ENCODE measurements around the gene MIA2.
"Not testable (repeated sequence)": the region's sequence is repeated elsewhere in the genome, so short reads cannot be mapped to it uniquely, and the experiment has no call there.

MIA2 gene

GRCh38 chr14:39233680-39234326 is at the start of gene MIA2:
TSS of gene MIA2 (plus strand) at chr14:39233915. CDS start at chr14:39234115, 200 bp downstream.
- DNase-seq = no peak

GRCh38 chr14:39184628-39185255 is 49.0 kb upstream of the MIA2 start:
- no peak for DNase-seq

GRCh38 chr14:39185256-39186049 is 48.3 kb upstream of the MIA2 start:
- no peak for DNase-seq

- DNase-seq = no peak
Measured at GRCh38 chr14:39186941-39187525, 46.7 kb upstream of the MIA2 start.

GRCh38 chr14:39203659-39204606 is 29.8 kb upstream of the MIA2 start:
- no peak for DNase-seq

GRCh38 chr14:39207430-39207829 is 26.3 kb upstream of the MIA2 start:
- DNase-seq = not testable (repeated sequence)

GRCh38 chr14:39211109-39211741 is 22.5 kb upstream of the MIA2 start:
- no peak for DNase-seq

- no peak for DNase-seq
Measured at GRCh38 chr14:39212034-39212433, 21.7 kb upstream of the MIA2 start.

GRCh38 chr14:39212693-39213092 is 21.0 kb upstream of the MIA2 start:
- no peak for DNase-seq

GRCh38 chr14:39217214-39217879 is 16.4 kb upstream of the MIA2 start:
- DNase-seq = no peak

GRCh38 chr14:39218171-39218769 is 15.4 kb upstream of the MIA2 start:
- DNase-seq = no peak

GRCh38 chr14:39219075-39219499 is 14.6 kb upstream of the MIA2 start:
- DNase-seq = no peak

GRCh38 chr14:39220473-39220872 is 13.2 kb upstream of the MIA2 start:
- DNase-seq = not testable (repeated sequence)

GRCh38 chr14:39228044-39228443 is 5.7 kb upstream of the MIA2 start:
- DNase-seq = no peak

GRCh38 chr14:39228509-39229221 is 5.0 kb upstream of the MIA2 start:
- DNase-seq = no peak

- DNase-seq = peak; percentile 39 to 43
Measured at GRCh38 chr14:39229222-39229543, 4.5 kb upstream of the MIA2 start.

GRCh38 chr14:39229601-39230110 is 4.1 kb upstream of the MIA2 start:
- no peak for DNase-seq

GRCh38 chr14:39230416-39231035 is 3.2 kb upstream of the MIA2 start:
- no peak for DNase-seq

GRCh38 chr14:39231751-39232553 is 1.8 kb upstream of the MIA2 start:
- peak; percentile 24 to 33 for DNase-seq
